ENCODE measurements around the gene CALML3.
"Not testable (repeated sequence)": the region's sequence is repeated elsewhere in the genome, so short reads cannot be mapped to it uniquely, and the experiment has no call there.

Gene CALML3

GRCh38 chr10:5524641-5525560 lies at the start of gene CALML3:
Gene CALML3, plus strand, starts transcription at chr10:5524961. Its CDS starts 125 bp downstream, at chr10:5525086.
- no peak for DNase-seq

DNA sequence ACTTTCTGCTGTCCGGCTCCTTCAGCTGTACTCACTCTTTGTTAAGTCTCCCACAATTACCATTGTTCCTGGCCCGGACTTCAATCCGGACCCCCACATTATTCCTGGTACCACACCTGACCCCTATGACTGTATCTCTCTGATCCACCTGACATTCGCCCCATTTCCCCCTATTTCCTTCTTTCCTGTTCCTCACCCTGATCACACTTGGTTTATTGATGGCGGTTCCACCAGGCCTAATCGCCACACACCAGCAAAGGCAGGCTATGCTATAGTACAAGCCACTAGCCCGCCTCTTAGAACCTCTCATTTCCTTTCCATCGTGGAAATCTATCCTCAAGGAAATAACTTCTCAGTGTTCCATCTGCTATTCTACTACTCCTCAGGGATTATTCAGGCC lies 49.7 kb upstream of the CALML3 start:
- not testable (repeated sequence) for DNase-seq

GRCh38 chr10:5475974-5476807 lies 48.6 kb upstream of the CALML3 start:
- DNase-seq, result not testable (repeated sequence)

- DNase-seq, result no peak
These were observed 47.7 kb upstream of the CALML3 start for GRCh38 chr10:5476918-5477525.

- no peak for DNase-seq
These were observed 46.6 kb upstream of the CALML3 start for GRCh38 chr10:5477948-5478693.

- no peak for DNase-seq
These were observed 46.0 kb upstream of the CALML3 start for GRCh38 chr10:5478694-5479305.

DNA sequence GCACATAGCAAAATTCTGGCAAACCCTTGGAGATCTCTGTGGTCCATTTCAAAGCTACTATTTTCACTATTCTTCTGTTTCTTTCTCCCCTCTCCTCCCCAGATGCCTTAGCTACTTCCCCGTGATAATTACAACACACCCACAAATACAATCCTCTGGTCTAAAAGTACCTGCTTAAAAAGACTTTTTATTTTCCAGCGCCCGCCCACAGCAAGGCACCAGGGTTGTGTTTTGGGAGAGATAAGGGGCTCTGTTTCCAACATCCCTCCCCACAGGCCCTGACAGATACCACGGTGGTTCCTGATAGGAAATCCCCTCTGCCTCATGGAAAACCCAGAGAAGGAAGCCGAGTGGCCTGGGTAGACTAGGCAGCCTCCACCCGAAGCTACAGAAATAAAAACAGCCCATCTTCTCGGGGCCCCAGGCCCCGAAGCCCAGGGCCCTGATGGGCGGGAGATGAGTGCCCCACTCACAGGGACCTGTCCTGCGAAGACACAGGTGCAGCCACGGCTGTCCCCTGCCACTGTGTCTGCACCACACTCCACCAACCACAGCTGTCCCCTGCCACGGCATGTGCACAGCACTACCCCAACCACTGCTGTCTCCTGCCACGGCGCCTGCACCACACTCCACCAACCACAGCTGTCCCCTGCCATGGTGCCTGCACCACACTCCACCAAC lies 45.1 kb upstream of the CALML3 start:
- no peak for DNase-seq

DNA sequence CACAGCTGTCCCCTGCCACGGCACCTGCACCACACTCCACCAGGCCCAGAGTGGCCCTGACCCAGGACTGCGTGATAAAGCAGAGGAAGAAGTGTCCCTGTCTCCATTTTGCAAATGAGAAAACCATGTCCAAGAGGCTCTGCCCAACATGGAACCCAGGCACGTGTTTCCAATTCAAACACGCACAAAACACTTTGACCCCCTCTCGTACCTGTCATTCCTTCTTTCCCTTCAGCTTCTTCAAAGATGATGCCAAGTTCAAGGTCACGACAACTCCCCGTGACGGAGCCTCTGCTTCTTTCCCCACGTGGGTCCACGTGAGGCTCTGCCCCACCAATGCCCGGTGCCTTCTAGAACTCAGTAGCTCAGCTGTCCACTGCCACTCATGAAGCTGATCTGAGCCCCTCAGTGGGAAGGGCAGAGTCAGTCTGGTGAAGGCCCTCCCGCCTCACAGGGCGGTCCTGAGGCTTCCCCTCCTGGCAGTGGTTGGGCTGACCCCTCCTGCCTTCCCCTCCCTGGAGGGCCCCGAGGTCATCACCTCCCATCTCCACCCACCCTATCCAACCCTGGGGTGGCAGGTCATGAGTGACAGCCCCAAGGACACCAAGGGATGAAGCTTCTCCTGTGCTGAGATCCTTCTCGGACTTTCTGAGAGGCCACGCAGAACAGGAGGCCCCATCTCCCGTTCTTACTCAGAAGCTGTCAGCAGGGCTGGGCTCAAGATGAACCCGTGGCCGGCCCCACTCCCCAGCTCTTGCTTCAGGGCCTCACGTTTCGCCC lies 44.4 kb upstream of the CALML3 start:
- no peak for DNase-seq

GRCh38 chr10:5481121-5481520 lies 43.6 kb upstream of the CALML3 start:
- no peak for DNase-seq

- no peak for DNase-seq
These were observed 42.7 kb upstream of the CALML3 start for GRCh38 chr10:5482016-5482415.

GRCh38 chr10:5484205-5484604 lies 40.6 kb upstream of the CALML3 start:
- DNase-seq, result no peak

- no peak for DNase-seq
These were observed 39.5 kb upstream of the CALML3 start for GRCh38 chr10:5485290-5485689.

DNA sequence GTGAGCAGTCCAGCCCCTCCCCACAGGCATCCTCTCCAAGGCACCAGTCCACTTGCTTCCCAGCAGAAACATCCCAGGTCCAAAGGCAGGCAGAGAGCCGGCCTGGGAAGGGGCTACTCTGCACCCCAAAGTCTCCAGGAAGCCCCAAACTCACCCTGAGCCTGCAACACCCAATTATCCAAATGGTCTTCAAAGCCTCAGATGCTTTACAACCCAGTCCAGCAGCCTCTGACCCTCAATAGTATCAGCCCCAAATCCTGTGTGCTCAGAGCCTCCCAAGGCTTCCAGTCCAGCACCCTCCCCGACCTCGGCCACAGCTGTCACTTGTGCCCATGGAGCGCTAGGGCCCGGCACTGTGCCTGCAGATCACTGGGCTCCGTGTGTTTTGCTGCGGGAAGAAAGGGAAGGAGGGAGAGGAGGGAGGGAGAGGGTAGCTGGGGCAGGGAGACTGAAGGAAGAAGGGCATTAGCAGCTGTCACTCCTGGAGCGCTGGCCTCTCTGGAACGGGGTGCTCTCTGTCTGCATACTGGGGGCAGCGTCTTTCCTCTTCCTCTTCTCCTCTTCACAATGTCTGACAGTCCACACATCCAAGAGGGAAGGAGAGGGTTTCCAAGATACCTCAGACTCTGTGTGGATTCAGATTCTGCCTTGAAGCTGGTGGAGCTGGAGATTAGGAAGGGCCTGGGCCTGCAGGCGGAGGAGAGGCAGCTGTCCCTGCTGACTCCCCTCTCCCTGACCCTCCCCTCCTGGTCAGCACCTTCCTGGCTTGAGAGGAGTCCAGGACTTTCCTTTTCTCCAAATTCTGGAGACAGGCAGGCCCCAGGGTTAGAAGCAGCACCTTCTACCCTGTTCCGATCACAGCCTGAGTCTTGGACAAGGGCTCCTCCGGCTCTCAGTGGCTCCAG lies 38.6 kb upstream of the CALML3 start:
- DNase-seq, result no peak

GRCh38 chr10:5486853-5487235 lies 37.9 kb upstream of the CALML3 start:
- no peak for DNase-seq

GRCh38 chr10:5488272-5489161 lies 36.2 kb upstream of the CALML3 start:
- no peak for DNase-seq

GRCh38 chr10:5490032-5490431 lies 34.7 kb upstream of the CALML3 start:
- no peak for DNase-seq

DNA sequence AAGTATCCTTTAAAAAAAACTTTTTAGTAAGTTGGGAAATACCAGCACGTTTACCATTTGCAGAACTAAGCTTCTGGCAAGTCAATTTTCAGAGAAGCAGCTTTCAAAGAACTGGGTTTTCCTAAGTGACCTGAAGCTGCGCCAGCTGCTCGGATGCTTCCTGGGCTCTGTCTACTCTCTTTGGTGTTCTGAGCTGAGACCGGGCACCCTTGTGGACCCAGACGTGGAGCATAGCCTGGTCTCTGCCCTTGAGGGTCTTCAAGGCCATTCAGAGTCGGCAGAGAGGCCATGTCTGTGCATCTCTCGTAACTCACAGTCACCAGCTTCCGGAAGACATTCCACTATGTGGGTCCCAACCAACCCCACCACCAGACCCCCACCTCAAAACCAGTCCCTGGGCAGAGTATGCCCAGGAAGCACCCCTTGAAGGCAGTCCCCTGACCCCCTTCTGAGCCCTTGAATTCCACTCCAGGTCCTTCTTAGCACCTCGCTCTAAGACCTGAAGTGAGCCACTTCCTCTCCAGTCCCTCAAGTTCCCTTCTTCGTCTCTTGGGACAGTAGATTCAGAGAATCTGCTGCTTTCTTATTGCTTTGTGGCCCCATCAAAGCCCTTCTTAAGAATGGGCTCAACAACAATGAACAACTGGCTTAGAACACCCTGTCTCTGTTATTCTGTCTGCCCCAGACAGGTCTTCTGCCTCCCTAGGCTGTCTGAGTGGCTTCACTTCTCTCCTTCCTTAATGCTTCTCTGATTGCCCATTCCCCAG lies 33.9 kb upstream of the CALML3 start:
- no peak for DNase-seq

GRCh38 chr10:5491477-5491876 lies 33.3 kb upstream of the CALML3 start:
- no peak for DNase-seq
